Heart right ventricle (tissue), 16 donors: ENCODE data around the gene PDE9A. TPM values are rescaled to one million over a fixed set of nuclear protein-coding genes. Genes with fewer than 3 reads are reported as not detected.

Experiments
- ATAC-seq, 8 donors: fragments of 200-7000 bp; cut with Tn5 transposase; one replicate each; pipeline ENCODE4 v1.9.1; 2020; ENCODE audit warnings: mild to moderate bottlenecking in 8 of 8, moderate library complexity in 8 of 8, moderate number of reproducible peaks in 1 of 8
- DNase-seq, 2 donors: peaks; one replicate each; pipeline ENCODE4 v3.0.0-alpha.2; 2020
- H3K27ac ChIP-seq, 10 donors: fragments of 200-600 bp; sonication (generic) in 2 of 10; one replicate each; pipeline versions ENCODE4 v1.5.0 to v1.8.0; 2020 to 2022; ENCODE audit warnings: mild to moderate bottlenecking in 3 of 10
- H3K27me3 ChIP-seq, 7 donors: fragments of 200-600 bp; one replicate each; pipeline ENCODE4 v1.8.0; 2021 to 2022; ENCODE audit warnings: mild to moderate bottlenecking in 2 of 7
- H3K36me3 ChIP-seq, 9 donors: fragments of 200-600 bp; sonication (generic) in 1 of 9; one replicate each; pipeline versions ENCODE4 v1.5.0 to v1.8.0; 2020 to 2022; ENCODE audit warnings: mild to moderate bottlenecking in 2 of 9
- H3K4me1 ChIP-seq, 9 donors: fragments of 200-600 bp; sonication (generic) in 1 of 9; one replicate each; pipeline versions ENCODE4 v1.5.0 to v1.8.0; 2020 to 2022; ENCODE audit warnings: mild to moderate bottlenecking in 4 of 9
- H3K4me3 ChIP-seq, 10 donors: fragments of 200-600 bp; sonication (generic) in 2 of 10; one replicate each; pipeline versions ENCODE4 v1.5.0 to v1.8.0; 2020 to 2022; ENCODE audit warnings: mild to moderate bottlenecking in 7 of 10, moderate library complexity in 2 of 10
- H3K9me3 ChIP-seq, 11 donors: fragments of 200-600 bp in 10 of 11; sonication (generic) in 2 of 11; one replicate each; pipeline versions ENCODE4 v1.5.0 to v1.8.0; 2013 to 2022; ENCODE audit warnings: mild to moderate bottlenecking in 2 of 11, control low read depth in 1 of 11, moderate library complexity in 1 of 11
- WGBS, 2 donors: extraction: QIAGEN DNeasy Blood & Tissue Kit; methylation state at CpG; one replicate each; pipeline ENCODE4 v1.1.7; 2013; ENCODE audit warnings: inconsistent platforms in 1 of 2; 5-methylcytosine and 5-hydroxymethylcytosine counted together
- intact Hi-C, 10 donors: fragments of 100-400 bp; cut with DNase I; formaldehyde crosslinking; loops; one replicate each; pipeline versions ENCODE4 v1.11.1 to v1.14.2; 2022
- polyA plus RNA-seq, 2 donors: library from polyadenylated mRNA; stranded (reverse); fragments of 200-250 nt; gene quantifications; one replicate each; pipeline ENCODE4 v1.2.3, GENCODE V29; 2013
- total RNA-seq, 10 donors: library from RNA; stranded (reverse); fragmentation: NEBNext Ultra II Directional in 3 of 10; extraction: Animal tissue kit (Norgen Biotek cat#: 25700) in 3 of 10; gene quantifications; one replicate each; pipeline versions ENCODE4 v1.2.1 to v1.2.4, GENCODE V29; 2021 to 2023
- TF ChIP-seq, protein P1 (sequence below), 9 donors: fragments of 200-600 bp; sonication (generic) in 2 of 9; IDR thresholded peaks; one replicate each; pipeline versions ENCODE4 v1.5.0 to v1.8.0; 2021 to 2022; ENCODE audit warnings: antibody characterized with exemption in 9 of 9, mild to moderate bottlenecking in 5 of 9, moderate library complexity in 1 of 9
- donor health status: Arrhythmogenic right ventricular cardiomyopathy.
- donor health status: ischemic (EF 13 %, LVEDD 7.1; RV severe dilation, severe dysfunction).
- donor health status: healthy with polysubstance abuse.
- donor health status: DM: no; HTN: yes; CAD: no.
- donor health status: DM: no; HTN: no; CAD: no.
- donor health status: ischemic (EF 25% LVEDD 6.9; RV normal size, moderate dysfunction).
- donor health status: ischemic (EF 25% LVEDD 5.7; RV mildly dilated, moderate dysfunction).
- donor health status: healthy.
- donor health status: DM: yes; HTN: yes; CAD: no.
- donor health status: Ischemic cardiomyopathy.
- donor health status: ischemic (EF 35%, LVEDD 5.7; RV mildly dilated, moderate dysfunction).
- donor health status: nonischemic (EF 11% LVEDD 7.7; RV severe dilation, severe dysfunction).
- donor health status: DM: yes; HTN: yes; CAD: no.
- donor health status: PGD.
- donor health status: ischemic (EF 29% LVEDD 5.4; RV normal size, mild dysfunction).
- donor health status: nonischemic (EF 23%, LVEDD 6.1; RV moderate dilation, normal function).

Gene PDE9A
- total and polyA plus RNA-seq, 12 donors: 1.2 to 7.0 (median 2.2) TPM

GRCh38 chr21:42777064-42777756, 123.8 kb downstream of the PDE9A start:
- H3K4me3 ChIP-seq: no peak overlapping the region
- peaks cover 0 to 42% (median 26%) of the 10 kb centered on the region in 7 donors for H3K27me3 ChIP-seq
- TF ChIP-seq, protein P1, sequence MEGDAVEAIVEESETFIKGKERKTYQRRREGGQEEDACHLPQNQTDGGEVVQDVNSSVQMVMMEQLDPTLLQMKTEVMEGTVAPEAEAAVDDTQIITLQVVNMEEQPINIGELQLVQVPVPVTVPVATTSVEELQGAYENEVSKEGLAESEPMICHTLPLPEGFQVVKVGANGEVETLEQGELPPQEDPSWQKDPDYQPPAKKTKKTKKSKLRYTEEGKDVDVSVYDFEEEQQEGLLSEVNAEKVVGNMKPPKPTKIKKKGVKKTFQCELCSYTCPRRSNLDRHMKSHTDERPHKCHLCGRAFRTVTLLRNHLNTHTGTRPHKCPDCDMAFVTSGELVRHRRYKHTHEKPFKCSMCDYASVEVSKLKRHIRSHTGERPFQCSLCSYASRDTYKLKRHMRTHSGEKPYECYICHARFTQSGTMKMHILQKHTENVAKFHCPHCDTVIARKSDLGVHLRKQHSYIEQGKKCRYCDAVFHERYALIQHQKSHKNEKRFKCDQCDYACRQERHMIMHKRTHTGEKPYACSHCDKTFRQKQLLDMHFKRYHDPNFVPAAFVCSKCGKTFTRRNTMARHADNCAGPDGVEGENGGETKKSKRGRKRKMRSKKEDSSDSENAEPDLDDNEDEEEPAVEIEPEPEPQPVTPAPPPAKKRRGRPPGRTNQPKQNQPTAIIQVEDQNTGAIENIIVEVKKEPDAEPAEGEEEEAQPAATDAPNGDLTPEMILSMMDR (IDR thresholded peaks at IDR 0.05): no peak
- no peaks in the 10 kb centered on the region for H3K9me3 ChIP-seq
- WGBS, 2 donors: 85 to 87% methylated on average over 18 of the region's 18 CpGs
- no peak for DNase-seq
- intact Hi-C loops: no loop called here
- no peak overlapping the region for H3K27ac ChIP-seq
- peaks cover 0 to 12% (median 0%) of the 10 kb centered on the region in 9 donors for H3K36me3 ChIP-seq
- ATAC-seq: no peak
- peaks cover 3 to 15% (median 11%) of the 10 kb centered on the region in 9 donors for H3K4me1 ChIP-seq

DNA sequence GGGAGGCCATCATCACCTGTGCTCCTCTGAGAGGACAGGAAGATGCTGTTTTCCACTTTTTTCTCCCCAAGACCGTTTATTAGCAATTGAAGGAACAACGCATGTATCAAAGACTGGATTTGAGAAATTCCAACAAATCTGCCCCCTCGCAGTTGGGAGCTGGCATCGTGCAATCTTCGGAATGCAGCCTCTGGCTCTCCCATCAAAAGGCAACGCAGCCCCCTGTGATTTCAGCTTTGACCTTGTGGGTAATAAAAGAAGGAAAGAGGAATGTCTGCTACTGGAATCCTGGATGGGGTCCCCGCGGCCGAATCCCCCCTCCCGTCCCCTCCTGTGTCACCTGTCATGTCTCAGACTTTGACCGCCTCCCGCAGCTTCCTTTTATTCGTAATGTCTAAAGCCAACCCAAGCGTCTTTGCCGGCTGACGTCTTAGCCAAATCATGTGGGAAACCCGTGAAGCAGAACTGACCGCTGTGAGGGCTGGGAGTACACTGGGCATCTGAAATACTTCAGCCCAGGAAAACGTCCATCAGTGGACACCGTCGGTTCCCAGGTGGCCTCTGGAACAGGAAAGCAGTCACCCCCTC, 124.4 kb downstream of the PDE9A start:
- no peak for ATAC-seq

DNA sequence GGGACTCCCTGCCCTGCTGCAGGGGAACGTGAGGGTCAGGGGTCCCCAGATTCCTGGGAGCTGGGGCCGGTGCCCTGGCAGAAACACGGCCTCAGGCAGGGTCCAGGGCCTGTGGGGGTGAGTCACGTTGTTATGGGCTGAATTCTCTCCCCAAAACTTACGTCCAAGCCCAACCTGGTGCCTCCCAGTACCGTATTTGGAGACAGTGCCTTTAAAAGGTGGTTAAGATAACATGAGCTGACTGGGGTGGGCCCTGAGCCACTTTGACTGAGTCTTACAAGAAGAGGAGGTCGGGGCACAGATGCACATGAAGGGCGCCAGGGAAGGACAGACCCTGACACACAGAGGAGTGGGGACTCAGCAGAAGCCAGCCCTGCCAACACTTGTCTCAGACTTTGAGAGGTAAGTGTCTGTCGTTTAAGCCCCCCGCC, 126.0 kb downstream of the PDE9A start:
- Histone ChIP-seq H3K27ac (no peak overlapping the region), H3K4me1 (peaks cover 3 to 36% (median 31%) of the 10 kb centered on the region in 9 donors), H3K9me3 (no peaks in the 10 kb centered on the region), H3K27me3 (peaks cover 0 to 49% (median 26%) of the 10 kb centered on the region in 7 donors), H3K36me3 (peaks cover 0 to 4% (median 0%) of the 10 kb centered on the region in 9 donors), H3K4me3 (no peak overlapping the region)
- ATAC-seq: no peak
- intact Hi-C loops: no loop called here
- TF ChIP-seq, protein P1 (IDR thresholded peaks at IDR 0.05): no peak
- 69 to 80% methylated on average over 10 of the region's 10 CpGs for WGBS, 2 donors
- DNase-seq: no peak

More for the DNA sequence above, 124.4 kb downstream of the PDE9A start:
- peaks cover 3 to 22% (median 18%) of the 10 kb centered on the region in 9 donors for H3K4me1 ChIP-seq
- WGBS, 2 donors: 58 to 59% methylated on average over 21 of the region's 21 CpGs
- TF ChIP-seq, protein P1 (IDR thresholded peaks at IDR 0.05): no peak
- H3K27ac ChIP-seq: no peak overlapping the region
- peaks cover 0 to 8% (median 0%) of the 10 kb centered on the region in 9 donors for H3K36me3 ChIP-seq
- peaks cover 0 to 48% (median 26%) of the 10 kb centered on the region in 7 donors for H3K27me3 ChIP-seq
- DNase-seq: no peak
- no peaks in the 10 kb centered on the region for H3K9me3 ChIP-seq
- intact Hi-C loops: no loop called here
- no peak overlapping the region for H3K4me3 ChIP-seq

- Histone ChIP-seq H3K4me1 (peaks cover 3 to 36% (median 31%) of the 10 kb centered on the region in 9 donors), H3K9me3 (no peaks in the 10 kb centered on the region), H3K27ac (no peak overlapping the region), H3K27me3 (peaks cover 0 to 54% (median 27%) of the 10 kb centered on the region in 7 donors), H3K36me3 (no peaks in the 10 kb centered on the region), H3K4me3 (peak overlapping the region in 1 of 10 donors; percentile 20)
- 57% methylated on average over 8 of the region's 8 CpGs for WGBS, 2 donors
- intact Hi-C loops: loop anchor here in 2 of 10 donors (5.0 to 10.0 kb wide), 2 partner anchors 43 to 106 kb away; no protein-coding TSS in a partner anchor
- DNase-seq (no peak), ATAC-seq (no peak)
- TF ChIP-seq, protein P1 (IDR thresholded peaks at IDR 0.05): no peak
Observed at GRCh38 chr21:42780617-42781016, 127.2 kb downstream of the PDE9A start.
